GM23338 (cell line): ENCODE results near the gene OSBPL10. TPM values are rescaled to one million over a fixed set of nuclear protein-coding genes. Genes with fewer than 3 reads are reported as not detected.
A peak's percentile ranks its signal among the peaks of the same experiment; 100 is the strongest.

Experiments used
- ATAC-seq: fragments of 200-7000 bp; cut with Tn5 transposase; 3 replicates; pipeline ENCODE4 v1.9.1; 2020
- DNase-seq: peaks from one replicate; pipeline ENCODE4 v3.0.0-alpha.2; 2015; ENCODE audit warnings: low spot score
- H2AFZ ChIP-seq: fragments of 200-600 bp; sonication (generic); 2 replicates; pipeline ENCODE4 v1.8.0; 2016; ENCODE audit warnings: antibody characterized with exemption, mild to moderate bottlenecking, moderate library complexity
- H3F3A ChIP-seq: fragments of 200-600 bp; sonication (generic); replicated peaks from 2 replicates; pipeline ENCODE4 v1.8.0; 2017; ENCODE audit warnings: antibody characterized with exemption, mixed run types, low read depth
- H3K27ac ChIP-seq: fragments of 200-600 bp; sonication (generic); 2 replicates; pipeline ENCODE4 v1.6.1; 2016; ENCODE audit warnings: low read depth
- H3K27me3 ChIP-seq: fragments of 200-600 bp; sonication (generic); 2 replicates; pipeline ENCODE4 v1.8.0; 2016; ENCODE audit warnings: mild to moderate bottlenecking, mixed run types, moderate library complexity; ENCODE audit not compliant: insufficient read depth
- H3K36me3 ChIP-seq: fragments of 200-600 bp; sonication (generic); 2 replicates; pipeline ENCODE4 v1.8.0; 2016; ENCODE audit warnings: mild to moderate bottlenecking; ENCODE audit not compliant: insufficient read depth
- H3K4me1 ChIP-seq: fragments of 200-600 bp; sonication (generic); 2 replicates; pipeline ENCODE4 v1.8.0; 2016; ENCODE audit warnings: mild to moderate bottlenecking, moderate library complexity; ENCODE audit not compliant: insufficient read depth
- H3K4me2 ChIP-seq: fragments of 200-600 bp; sonication (generic); 2 replicates; pipeline ENCODE4 v1.7.1; 2017; ENCODE audit warnings: mixed run types
- H3K4me3 ChIP-seq: fragments of 200-600 bp; sonication (generic); 2 replicates; pipeline ENCODE4 v1.6.1; 2016; ENCODE audit warnings: mixed run types
- H3K79me2 ChIP-seq: fragments of 200-600 bp; sonication (generic); replicated peaks from 2 replicates; pipeline ENCODE4 v1.8.0; 2017; ENCODE audit warnings: mild to moderate bottlenecking; ENCODE audit not compliant: insufficient read depth
- H3K9me2 ChIP-seq: fragments of 200-600 bp; sonication (generic); 2 replicates; pipeline ENCODE4 v1.8.0; 2017; ENCODE audit not compliant: insufficient read depth
- H4K20me1 ChIP-seq: fragments of 200-600 bp; sonication (generic); replicated peaks from 2 replicates; pipeline ENCODE4 v1.8.0; 2017; ENCODE audit warnings: mild to moderate bottlenecking; ENCODE audit not compliant: insufficient read depth
- H3K27ac Mint-ChIP-seq: 2 replicates; pipeline ENCODE4 v1.8.0; 2020; ENCODE audit warnings: inconsistent platforms, mild to moderate bottlenecking, moderate library complexity, mixed read lengths
- H3K27me3 Mint-ChIP-seq: 3 replicates; pipeline ENCODE4 v1.8.0; 2022; ENCODE audit warnings: low read depth, mild to moderate bottlenecking, moderate library complexity, mixed read lengths, inconsistent platforms; ENCODE audit not compliant: insufficient read depth, poor library complexity
- H3K36me3 Mint-ChIP-seq: 3 replicates; pipeline ENCODE4 v1.8.0; 2021; ENCODE audit warnings: low read depth, mild to moderate bottlenecking, inconsistent platforms, moderate library complexity, mixed read lengths
- H3K4me1 Mint-ChIP-seq: 3 replicates; pipeline ENCODE4 v1.8.0; 2020; ENCODE audit warnings: mild to moderate bottlenecking, inconsistent platforms, mixed read lengths
- H3K4me3 Mint-ChIP-seq: 3 replicates; pipeline ENCODE4 v1.8.0; 2021; ENCODE audit warnings: moderate library complexity, mild to moderate bottlenecking, inconsistent platforms, mixed read lengths
- H3K9me3 Mint-ChIP-seq: 3 replicates; pipeline ENCODE4 v1.8.0; 2020; ENCODE audit warnings: moderate library complexity, mild to moderate bottlenecking, inconsistent platforms, mixed read lengths
- EZH2 ChIP-seq: fragments of 200-600 bp; sonication (generic); IDR thresholded peaks from one replicate; pipeline ENCODE4 v1.8.0; 2017; ENCODE audit warnings: antibody characterized with exemption, mild to moderate bottlenecking, low read depth; ENCODE audit not compliant: unreplicated experiment
- ZNF462 ChIP-seq: fragments of 250-450 bp; sonication (Bioruptor Pico); IDR thresholded peaks from 2 replicates; pipeline ENCODE4 v1.5.0; 2020; ENCODE audit warnings: mild to moderate bottlenecking, moderate library complexity
- polyA plus RNA-seq: library from polyadenylated mRNA; unstranded; fragments of >200 nt; fragmentation: Nextera tagmentation; extraction: Ambion mirVana; gene quantifications from 2 replicates; pipeline ENCODE4 v1.2.1, GENCODE V29; 2016
- total RNA-seq: library from RNA; depleted of rRNA; stranded (reverse); fragments of >200 nt; shearing (Covaris generic); gene quantifications from 2 replicates; pipeline ENCODE4 v1.2.3, GENCODE V29; 2014
- TF ChIP-seq, protein P1 (sequence below), 2 experiments: fragments of 200-600 bp in 1 of 2; sonication (generic) in 1 of 2; conservative IDR thresholded peaks; 2 replicates each; pipeline versions ENCODE4 v1.5.1 to v1.6.1; 2016 to 2017; ENCODE audit warnings: antibody characterized with exemption in 2 of 2, low read depth in 2 of 2, mild to moderate bottlenecking in 2 of 2, moderate library complexity in 1 of 2
- TF ChIP-seq, protein P2 (sequence below): IDR thresholded peaks from 2 replicates; pipeline ENCODE4 v1.6.1; 2016; ENCODE audit warnings: antibody characterized with exemption

OSBPL10 gene
- total and polyA plus RNA-seq, 2 experiments from 2014 or later: 23.8 to 149 TPM

DNA sequence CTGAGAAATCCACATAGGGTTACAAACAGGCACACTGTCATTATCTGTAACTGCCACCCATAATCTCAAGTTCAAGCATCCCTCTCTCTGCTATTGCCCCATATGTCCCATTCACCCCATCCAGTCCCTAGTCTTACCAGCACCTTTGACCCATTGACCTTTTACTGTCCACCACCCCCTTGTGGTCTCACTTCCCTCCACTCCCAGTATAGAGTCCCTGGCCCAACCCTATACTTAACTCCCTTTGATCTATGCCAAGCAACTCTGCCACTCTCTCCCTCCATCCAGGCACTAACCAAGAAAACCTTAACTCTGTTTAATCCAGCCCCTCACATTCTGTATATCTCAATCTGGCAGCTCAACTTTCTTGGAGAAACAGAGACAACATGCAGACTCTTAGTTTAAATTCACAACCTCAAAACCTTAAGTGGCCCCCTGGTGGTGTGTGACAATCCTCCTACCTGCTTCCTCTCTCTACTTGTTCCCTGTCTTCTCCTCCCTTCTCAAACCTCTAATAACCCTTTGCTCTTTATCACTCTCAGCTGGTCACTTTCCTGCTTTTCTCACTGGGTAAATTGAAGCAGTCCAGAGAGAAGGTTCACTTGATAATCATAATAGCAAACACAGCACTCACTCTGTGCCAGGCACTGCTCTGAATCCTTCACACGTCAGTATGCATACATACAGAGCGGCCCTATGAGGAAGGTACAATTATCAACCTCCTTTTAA lies 285.6 kb downstream of the OSBPL10 start:
- Mint-ChIP-seq H3K27me3 (peaks cover 8% of the 10 kb centered on the region), H3K27ac (no peak overlapping the region), H3K9me3 (peaks cover 6% of the 10 kb centered on the region; the same call in 2 of the 3 replicates), H3K4me1 (no peaks in the 10 kb centered on the region), H3K4me3 (no peak overlapping the region), H3K36me3 (peaks cover 42% of the 10 kb centered on the region)
- peak; percentile 74 for ATAC-seq
- Histone ChIP-seq H2AFZ (no peak overlapping the region), H3K36me3 (peaks cover 24% of the 10 kb centered on the region; the same call in 1 of the 2 replicates), H3K27ac (no peak overlapping the region), H3F3A (no peaks in the 10 kb centered on the region), H3K4me1 (peaks cover 10% of the 10 kb centered on the region), H3K27me3 (no peaks in the 10 kb centered on the region), H3K4me2 (no peak overlapping the region), H3K9me2 (peaks cover 18% of the 10 kb centered on the region; the same call in 1 of the 2 replicates), H3K79me2 (peaks cover 16% of the 10 kb centered on the region), H4K20me1 (no peaks in the 10 kb centered on the region), H3K4me3 (no peak overlapping the region)
- DNase-seq: peak; percentile 62
- TF ChIP-seq, protein P1, sequence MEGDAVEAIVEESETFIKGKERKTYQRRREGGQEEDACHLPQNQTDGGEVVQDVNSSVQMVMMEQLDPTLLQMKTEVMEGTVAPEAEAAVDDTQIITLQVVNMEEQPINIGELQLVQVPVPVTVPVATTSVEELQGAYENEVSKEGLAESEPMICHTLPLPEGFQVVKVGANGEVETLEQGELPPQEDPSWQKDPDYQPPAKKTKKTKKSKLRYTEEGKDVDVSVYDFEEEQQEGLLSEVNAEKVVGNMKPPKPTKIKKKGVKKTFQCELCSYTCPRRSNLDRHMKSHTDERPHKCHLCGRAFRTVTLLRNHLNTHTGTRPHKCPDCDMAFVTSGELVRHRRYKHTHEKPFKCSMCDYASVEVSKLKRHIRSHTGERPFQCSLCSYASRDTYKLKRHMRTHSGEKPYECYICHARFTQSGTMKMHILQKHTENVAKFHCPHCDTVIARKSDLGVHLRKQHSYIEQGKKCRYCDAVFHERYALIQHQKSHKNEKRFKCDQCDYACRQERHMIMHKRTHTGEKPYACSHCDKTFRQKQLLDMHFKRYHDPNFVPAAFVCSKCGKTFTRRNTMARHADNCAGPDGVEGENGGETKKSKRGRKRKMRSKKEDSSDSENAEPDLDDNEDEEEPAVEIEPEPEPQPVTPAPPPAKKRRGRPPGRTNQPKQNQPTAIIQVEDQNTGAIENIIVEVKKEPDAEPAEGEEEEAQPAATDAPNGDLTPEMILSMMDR (conservative IDR thresholded peaks at IDR 0.05; ENCODE audit: low read depth in 2 of 2): peak; percentile 37 to 57
- TF ChIP-seq, protein P2, sequence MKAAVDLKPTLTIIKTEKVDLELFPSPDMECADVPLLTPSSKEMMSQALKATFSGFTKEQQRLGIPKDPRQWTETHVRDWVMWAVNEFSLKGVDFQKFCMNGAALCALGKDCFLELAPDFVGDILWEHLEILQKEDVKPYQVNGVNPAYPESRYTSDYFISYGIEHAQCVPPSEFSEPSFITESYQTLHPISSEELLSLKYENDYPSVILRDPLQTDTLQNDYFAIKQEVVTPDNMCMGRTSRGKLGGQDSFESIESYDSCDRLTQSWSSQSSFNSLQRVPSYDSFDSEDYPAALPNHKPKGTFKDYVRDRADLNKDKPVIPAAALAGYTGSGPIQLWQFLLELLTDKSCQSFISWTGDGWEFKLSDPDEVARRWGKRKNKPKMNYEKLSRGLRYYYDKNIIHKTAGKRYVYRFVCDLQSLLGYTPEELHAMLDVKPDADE: no peak
- TF ChIP-seq ZNF462 (CRISPR knock-in tag) (no peak), EZH2 (no peak)
